DND-41 (cell line): Measurements from ENCODE around the gene MEIOC.

Experiments
- ATAC-seq: fragments of 200-7000 bp; cut with Tn5 transposase; 3 replicates; pipeline ENCODE4 v1.9.1; 2021; ENCODE audit warnings: low read depth; ENCODE audit not compliant: insufficient read depth
- DNase-seq: peaks from one replicate; pipeline ENCODE4 v3.0.0-alpha.2; 2020
- H2AFZ ChIP-seq: 2 replicates; pipeline ENCODE4 v1.6.0; 2012; ENCODE audit warnings: low read depth, low read length
- H3K27ac ChIP-seq: 2 replicates; pipeline ENCODE4 v1.5.1; 2012; ENCODE audit warnings: low read length, inconsistent platforms
- H3K27me3 ChIP-seq: fragments of 200-600 bp; sonication (generic); 2 replicates; pipeline ENCODE4 v1.6.0; 2012; ENCODE audit warnings: low read length, mild to moderate bottlenecking, inconsistent platforms; ENCODE audit not compliant: insufficient read depth, poor library complexity
- H3K36me3 ChIP-seq: 2 replicates; pipeline ENCODE4 v1.5.1; 2012; ENCODE audit warnings: low read length, inconsistent platforms; ENCODE audit not compliant: insufficient read depth
- H3K4me1 ChIP-seq: 2 replicates; pipeline ENCODE4 v1.5.1; 2012; ENCODE audit warnings: mild to moderate bottlenecking, low read length; ENCODE audit not compliant: insufficient read depth
- H3K4me2 ChIP-seq: 2 replicates; pipeline ENCODE4 v1.6.0; 2012; ENCODE audit warnings: mild to moderate bottlenecking, moderate library complexity, low read length, inconsistent platforms; ENCODE audit not compliant: insufficient read depth
- H3K4me3 ChIP-seq, 2 experiments: fragments of 200-600 bp in 1 of 2; shearing (Covaris generic) in 1 of 2; 2 replicates each; pipeline ENCODE4 v1.5.1; 2012 to 2016; ENCODE audit warnings: inconsistent platforms in 2 of 2, low read length in 2 of 2, mild to moderate bottlenecking in 2 of 2, low read depth in 1 of 2, moderate library complexity in 1 of 2
- H3K79me2 ChIP-seq: 2 replicates; pipeline ENCODE4 v1.6.0; 2012; ENCODE audit warnings: low read length, inconsistent platforms; ENCODE audit not compliant: insufficient read depth
- H3K9ac ChIP-seq: 2 replicates; pipeline ENCODE4 v1.6.0; 2012; ENCODE audit warnings: low read depth, mild to moderate bottlenecking, inconsistent platforms, low read length, moderate library complexity
- H3K9me3 ChIP-seq: 2 replicates; pipeline ENCODE4 v1.5.1; 2012; ENCODE audit warnings: low read length, moderate library complexity, mild to moderate bottlenecking, inconsistent platforms; ENCODE audit not compliant: insufficient read depth, severe bottlenecking
- H4K20me1 ChIP-seq: 2 replicates; pipeline ENCODE4 v1.6.0; 2012; ENCODE audit warnings: low read length; ENCODE audit not compliant: insufficient read depth
- CTCF ChIP-seq: IDR thresholded peaks from 2 replicates; pipeline ENCODE4 v1.5.1; 2012; ENCODE audit warnings: borderline replicate concordance, low read length, moderate library complexity, mild to moderate bottlenecking; ENCODE audit not compliant: poor library complexity, severe bottlenecking; ENCODE audit errors: extremely low read depth
- EZH2 ChIP-seq: IDR thresholded peaks from 3 replicates; pipeline ENCODE4 v1.6.1; 2012; ENCODE audit warnings: borderline replicate concordance, low read depth, mild to moderate bottlenecking, moderate library complexity, low read length, inconsistent platforms; ENCODE audit not compliant: severe bottlenecking

MEIOC gene

GRCh38 chr17:44655983-44656710, at the start of gene MEIOC:
TSS of gene MEIOC (plus strand) at chr17:44656468. CDS start at chr17:44656614, 146 bp downstream.
- DNase-seq = no peak

GRCh38 chr17:44606658-44607057, 49.6 kb upstream of the MEIOC start:
- Histone ChIP-seq H3K27me3 (peaks cover 12% of the 10 kb centered on the region), H4K20me1 (no peaks in the 10 kb centered on the region), H3K4me1 (no peaks in the 10 kb centered on the region), H3K79me2 (no peaks in the 10 kb centered on the region), H3K9me3 (no peaks in the 10 kb centered on the region), H3K36me3 (no peaks in the 10 kb centered on the region), H3K27ac (no peak overlapping the region), H3K4me3 (no peak overlapping the region), H3K9ac (no peak overlapping the region), H2AFZ (no peak overlapping the region), H3K4me2 (no peak overlapping the region)
- no peak for DNase-seq
- no peak for ATAC-seq
- TF ChIP-seq EZH2 = no peak
- no peak for TF ChIP-seq CTCF

More at GRCh38 chr17:44655983-44656710, at the start of gene MEIOC:
- no peak within 1 kb of the TSS for H3K9ac ChIP-seq
- H3K27me3 ChIP-seq = no peaks in the 10 kb centered on the region
- H3K36me3 ChIP-seq = no peaks in the 10 kb centered on the region
- H3K27ac ChIP-seq = no peak within 1 kb of the TSS
- no peaks in the 10 kb centered on the region for H4K20me1 ChIP-seq
- no peak within 1 kb of the TSS for H2AFZ ChIP-seq
- no peak for ATAC-seq
- no peak for TF ChIP-seq EZH2
- no peak for TF ChIP-seq CTCF
- no peaks in the 10 kb centered on the region for H3K79me2 ChIP-seq
- H3K4me3 ChIP-seq = no peak within 1 kb of the TSS
- no peaks in the 10 kb centered on the region for H3K9me3 ChIP-seq
- no peaks in the 10 kb centered on the region for H3K4me1 ChIP-seq
- H3K4me2 ChIP-seq = no peak within 1 kb of the TSS

DNA sequence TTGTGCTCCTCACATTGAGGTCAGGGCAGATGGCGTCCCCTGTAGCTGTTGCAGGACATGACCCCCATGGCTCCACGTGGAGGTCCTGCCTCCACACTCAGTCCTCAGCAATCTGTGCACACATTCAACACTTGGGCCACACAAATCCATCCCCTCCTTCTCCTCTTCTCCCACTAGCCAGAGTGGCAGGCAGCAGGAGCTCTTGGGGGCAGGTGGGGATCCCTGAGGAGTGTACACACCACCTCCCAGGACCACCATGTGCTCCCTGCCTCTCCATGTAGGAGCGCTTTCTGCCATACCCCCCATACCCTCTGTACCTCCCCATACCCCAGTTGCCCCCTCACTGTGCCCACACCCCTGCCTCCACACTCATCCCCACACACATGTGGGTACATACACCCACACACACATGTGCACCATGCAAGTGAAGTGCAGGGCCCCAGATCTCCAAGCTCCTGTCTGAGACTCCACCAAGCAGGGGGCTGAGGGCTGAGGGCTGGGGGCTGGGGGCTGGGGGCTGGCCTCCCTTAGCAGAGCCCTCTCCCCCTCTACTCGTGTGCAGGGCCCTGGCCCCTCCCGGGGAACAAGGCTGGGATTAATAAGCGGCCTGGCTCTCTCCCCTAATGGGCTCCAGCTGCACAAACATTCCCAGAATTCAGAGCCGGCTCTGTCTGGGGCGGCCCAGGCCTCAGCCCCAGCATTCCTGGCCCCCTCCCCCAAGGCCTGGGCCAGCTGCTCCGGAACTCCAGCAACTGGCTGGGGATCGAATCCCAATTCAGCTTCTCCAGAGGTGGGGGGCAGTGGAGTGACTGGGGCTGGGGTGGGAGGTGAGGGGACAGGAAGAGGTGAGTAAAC, 48.2 kb upstream of the MEIOC start:
- no peak overlapping the region for H3K9ac ChIP-seq
- no peaks in the 10 kb centered on the region for H3K79me2 ChIP-seq
- no peaks in the 10 kb centered on the region for H3K9me3 ChIP-seq
- peaks cover 10% of the 10 kb centered on the region for H3K27me3 ChIP-seq
- H3K4me3 ChIP-seq = no peak overlapping the region
- no peak for TF ChIP-seq EZH2
- TF ChIP-seq CTCF = no peak
- no peaks in the 10 kb centered on the region for H4K20me1 ChIP-seq
- H3K4me1 ChIP-seq = no peaks in the 10 kb centered on the region
- H3K4me2 ChIP-seq = no peak overlapping the region
- DNase-seq (no peak), ATAC-seq (no peak)
- H2AFZ ChIP-seq = no peak overlapping the region
- H3K36me3 ChIP-seq = no peaks in the 10 kb centered on the region
- H3K27ac ChIP-seq = no peak overlapping the region
